Measurements from ENCODE around the gene NAPSA.
A peak's percentile ranks its signal among the peaks of the same experiment; 100 is the strongest.

The NAPSA gene

DNA sequence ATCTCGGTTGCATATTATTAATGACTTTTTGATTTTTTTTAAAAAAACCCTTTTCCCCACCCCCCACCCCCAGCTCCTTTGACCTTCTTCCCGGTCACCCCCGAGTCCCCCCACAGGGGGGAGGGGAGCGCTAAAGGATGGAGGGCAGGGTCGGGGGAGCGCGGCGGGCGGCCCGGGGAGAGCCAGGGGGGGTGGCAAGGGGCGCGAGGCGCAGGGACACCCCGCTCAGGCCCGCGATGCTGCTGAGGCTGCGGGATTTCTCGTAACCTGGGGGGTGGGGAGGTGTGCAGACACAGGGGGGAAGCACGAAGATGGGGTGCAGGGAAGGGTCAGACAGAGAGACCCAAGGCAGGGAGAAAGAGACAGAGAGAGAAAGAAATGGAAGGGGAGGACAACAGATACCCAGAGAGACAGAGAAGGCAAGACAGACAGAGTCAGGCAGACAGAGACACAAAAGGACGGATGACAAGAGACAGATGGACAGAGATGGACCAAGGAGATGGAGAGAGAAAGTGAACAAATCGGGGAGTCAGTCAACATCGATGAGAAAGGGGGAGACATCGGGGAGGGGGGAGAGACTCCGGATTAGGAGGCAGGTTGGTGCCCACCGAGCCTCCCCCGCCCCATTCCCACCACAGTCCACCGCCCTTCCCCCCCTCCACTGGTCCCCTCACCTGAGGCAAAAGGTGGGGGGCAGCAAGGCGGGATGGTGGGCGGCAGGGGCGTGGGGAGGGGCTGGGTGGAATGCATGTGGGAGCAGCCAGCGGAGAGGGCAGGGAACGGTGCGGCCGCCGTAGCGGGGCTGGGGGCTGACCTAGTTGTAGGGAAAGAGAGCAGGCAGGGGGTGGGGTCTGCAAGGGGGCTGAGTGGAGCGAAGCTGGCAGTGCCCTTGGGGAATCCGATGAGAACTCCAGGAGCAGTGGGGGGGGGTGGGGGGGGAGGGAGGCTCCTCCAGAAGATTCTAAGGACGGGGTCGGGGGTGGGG, 50.4 kb downstream of the NAPSA start:
- no peak for DNase-seq

DNA sequence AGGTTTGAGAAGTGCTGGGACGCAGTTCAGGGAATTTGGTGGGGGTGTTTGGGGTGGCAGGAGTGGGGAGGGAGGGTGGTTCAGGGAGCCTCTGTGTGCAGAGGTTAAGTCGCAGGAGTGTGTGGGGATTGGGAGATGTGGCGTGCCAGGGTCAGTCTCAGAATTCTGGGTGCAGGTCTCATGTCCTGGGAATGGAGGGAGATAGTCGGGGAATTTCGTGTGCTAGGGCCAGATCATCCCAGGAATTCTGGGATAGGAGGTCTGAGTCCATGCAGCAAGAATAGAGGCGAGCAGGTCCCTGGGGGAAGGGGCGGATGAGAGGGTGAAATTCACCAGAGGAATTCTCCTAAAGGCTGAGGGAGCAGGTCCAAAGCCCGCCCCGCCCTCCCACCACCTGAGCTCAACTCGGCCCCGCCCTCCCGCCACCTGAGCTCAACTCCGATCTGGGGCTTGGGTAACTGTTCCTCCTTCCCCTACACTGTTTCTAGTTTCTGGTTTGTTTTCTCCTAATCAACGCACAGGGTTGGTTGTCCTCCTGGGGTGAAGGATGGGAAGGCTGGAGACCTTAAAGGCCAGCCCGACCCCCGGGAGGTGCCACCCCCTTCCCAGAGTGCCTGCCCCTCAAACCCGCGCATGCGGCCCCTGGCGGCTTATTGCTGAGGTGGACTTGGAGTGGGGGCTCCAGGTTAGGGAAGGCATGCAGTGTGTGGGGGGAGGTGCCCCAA, 51.5 kb downstream of the NAPSA start:
- DNase-seq: no peak

DNA sequence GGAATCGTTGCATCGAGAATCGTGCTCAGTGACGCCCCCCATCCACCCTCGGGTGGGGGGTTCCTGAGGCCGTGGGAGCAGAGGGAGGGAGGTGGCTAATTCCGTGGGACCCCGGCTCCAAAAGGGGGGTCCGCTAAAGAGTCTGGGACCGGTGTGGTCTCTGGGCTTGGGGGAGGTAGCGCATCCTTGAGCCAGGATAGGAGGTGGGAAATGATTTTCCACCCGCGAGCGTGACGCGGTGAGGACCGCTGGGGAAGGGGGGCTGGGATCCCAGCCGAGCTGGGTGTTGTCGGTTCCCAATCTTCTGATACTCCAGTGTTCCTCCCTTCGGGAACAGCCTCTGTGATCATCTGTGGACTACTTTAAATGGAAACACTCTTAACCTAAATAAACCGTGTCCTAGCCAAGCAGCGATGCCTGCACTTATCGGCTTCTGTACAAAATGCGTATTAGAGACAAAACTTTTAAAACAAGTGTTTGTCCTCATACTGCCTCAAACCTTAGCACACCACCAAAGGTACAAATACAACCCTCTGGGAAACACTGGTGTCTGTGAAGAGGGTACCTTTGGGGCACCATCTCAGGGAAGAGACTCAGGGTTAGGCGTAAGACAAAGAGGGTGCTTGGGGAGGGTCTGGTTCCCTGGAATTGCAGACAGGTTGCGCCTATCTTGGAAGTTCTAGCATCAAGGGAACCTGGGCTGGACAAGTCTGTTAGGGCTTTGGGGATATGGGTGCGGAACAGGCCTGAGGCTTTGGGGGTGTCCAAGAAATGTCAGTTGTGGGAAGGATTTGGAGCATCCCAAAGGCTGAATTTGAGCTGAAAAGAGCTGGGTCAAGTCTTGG, 52.2 kb downstream of the NAPSA start:
- no peak for DNase-seq

DNA sequence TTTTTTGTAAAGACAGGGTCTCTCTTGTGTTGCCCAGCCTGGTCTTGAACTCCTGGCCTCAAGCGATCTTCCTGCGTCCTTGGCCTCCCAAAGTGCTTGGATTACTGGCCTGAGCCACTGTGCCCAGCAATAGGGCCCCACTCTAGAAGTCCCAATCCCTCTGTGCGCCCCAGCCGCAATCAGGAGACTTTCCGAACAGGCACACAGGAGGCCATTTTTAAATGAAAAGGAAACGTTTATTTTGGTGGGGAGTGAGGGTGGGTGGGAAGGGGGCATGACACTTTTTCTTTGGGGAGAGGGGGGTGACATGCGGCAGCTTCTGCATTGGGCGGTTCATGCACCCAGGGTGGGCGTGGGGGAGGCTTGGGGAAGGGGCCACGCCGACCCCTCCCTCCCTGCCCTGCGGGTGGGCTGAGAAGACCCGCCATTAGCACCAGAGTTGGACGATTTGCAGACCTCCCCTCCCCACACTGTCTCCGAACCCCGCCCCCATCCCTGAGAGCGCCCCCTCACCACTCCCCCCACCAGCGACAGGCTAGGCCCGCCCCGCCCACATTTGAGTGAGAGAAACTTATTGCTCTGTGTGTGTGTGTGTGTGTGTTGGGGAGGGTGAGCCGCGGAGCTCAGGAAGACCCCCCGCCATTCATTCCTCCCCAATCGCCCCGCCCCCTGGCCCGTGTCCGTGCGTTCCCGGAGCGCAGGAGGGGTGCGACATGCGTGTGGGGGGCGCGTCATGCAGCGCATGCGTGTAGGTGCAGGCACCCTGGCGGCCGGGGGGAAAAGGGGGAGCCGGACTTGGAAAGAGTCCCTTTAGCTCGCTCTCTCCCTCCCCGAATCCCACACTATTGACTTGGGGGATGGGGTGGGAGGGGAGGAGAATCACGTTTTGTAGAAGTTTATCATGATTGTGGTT, 53.5 kb downstream of the NAPSA start:
- DNase-seq: peak; percentile 11

DNA sequence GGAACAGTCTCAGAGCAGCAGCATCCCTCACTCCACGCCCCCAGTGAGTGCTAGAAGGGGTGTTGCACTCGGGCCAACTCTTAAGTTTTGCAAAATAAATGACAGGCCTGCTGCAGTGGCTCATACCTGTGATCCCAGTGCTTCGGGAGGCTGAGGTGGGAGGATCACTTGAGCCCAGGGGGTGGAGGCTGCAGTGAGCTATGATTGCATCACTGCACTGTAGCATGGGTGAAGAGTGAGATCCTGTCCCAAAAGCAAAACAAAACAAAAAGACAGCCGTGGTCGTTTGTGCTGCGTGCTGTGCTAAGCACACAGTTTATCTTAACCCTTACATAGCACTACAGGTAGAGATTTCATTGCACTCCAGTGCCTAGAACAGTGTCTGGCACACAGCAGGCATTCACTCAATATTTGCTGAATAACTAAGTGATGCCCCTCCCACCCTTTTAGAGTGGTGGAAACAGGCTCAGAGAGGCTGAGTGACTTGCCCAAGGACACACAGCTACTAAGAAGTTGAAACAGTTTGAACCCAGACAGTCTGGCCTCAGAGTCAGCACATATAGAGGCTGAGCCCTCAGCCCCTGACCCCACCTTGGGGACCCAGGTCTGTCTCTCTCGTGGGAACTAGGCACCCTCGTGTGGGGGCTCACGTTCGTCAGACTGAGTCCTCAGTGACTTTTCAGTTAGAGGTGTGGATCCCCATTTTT, 54.5 kb downstream of the NAPSA start:
- DNase-seq: no peak

DNA sequence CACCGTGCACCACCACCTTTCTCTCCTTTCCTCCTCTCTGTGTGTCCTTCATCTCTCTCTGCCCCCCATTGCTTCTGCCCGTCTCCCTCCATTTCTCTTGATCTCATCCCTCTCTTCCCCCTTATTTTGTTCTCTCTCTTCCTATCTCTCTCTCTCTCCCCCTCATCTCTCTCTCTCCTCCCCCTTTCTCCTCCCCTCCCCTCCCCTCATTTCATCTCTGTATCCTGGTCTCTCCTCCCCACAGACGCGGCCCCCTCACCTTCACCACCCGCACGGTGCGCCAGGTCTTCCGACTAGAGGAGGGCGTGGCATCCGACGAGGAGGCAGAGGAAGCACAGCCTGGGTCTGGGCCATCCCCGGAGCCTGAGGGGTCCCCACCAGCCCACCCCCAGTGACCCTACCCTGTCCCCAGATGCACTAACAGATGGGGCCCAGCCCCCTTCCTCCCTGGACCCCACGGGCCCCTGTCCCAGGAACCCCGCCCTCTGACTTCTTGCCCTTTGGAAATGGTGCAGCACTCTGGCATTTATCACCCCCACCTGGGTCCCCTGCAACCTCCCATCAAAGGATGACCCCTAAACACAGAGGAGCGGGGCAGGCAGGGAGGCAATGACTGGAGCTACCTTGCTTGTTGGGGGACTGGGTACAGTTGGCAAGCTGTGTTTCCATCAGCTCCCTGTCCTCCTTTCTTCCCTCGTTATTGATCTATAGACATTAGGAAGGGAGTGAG, 55.9 kb downstream of the NAPSA start:
- no peak for DNase-seq

DNA sequence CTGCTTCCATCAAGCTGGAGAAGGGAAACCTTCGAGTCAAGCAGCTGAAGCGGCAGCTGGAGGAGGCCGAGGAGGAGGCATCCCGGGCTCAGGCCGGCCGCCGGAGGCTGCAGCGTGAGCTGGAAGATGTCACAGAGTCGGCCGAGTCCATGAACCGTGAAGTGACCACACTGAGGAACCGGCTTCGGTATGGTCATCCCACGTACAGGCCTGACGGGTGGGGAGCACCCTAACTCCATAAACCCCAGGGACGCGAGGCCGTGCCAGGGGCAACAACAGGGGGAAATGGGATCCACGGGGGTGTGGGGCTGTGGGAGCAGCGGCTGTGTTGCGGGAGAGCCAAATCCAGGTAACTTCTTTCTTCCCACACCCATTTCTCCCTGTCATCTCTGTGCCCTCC, 56.4 kb downstream of the NAPSA start:
- DNase-seq: no peak

Data from fibroblast of skin of scalp (primary cell).